ENCODE data around the gene FJX1. TPM values are rescaled to one million over a fixed set of nuclear protein-coding genes. Genes with fewer than 3 reads are reported as not detected.
A peak's percentile ranks its signal among the peaks of the same experiment; 100 is the strongest.
"Not testable (repeated sequence)": the region's sequence is repeated elsewhere in the genome, so short reads cannot be mapped to it uniquely, and the experiment has no call there.

Gene FJX1
- total and polyA plus RNA-seq, 3 experiments from 2014 or later, result 0.26 to 0.69 TPM; not detected in 1

DNA sequence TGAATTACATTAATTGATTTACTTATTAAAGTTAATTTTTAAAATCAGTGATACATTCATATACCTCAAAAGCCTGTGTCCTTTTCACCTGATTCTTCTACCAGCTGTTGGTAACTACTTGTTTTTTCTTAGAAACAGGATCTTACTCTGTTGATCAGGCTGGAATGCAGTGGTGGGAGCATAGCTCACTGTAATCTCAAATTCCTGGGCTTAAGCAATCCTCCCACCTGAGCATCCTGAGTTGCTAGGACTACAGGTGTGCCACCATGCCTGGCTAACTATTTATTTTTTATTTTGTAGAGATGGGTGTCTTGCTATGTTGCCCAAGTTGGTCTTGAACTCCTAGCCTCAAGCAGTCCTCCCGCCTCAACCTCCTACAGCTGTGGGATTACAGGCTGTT lies 49.0 kb downstream of the FJX1 start:
- Mint-ChIP-seq H3K27me3 (no peaks in the 10 kb centered on the region), H3K36me3 (peaks cover 22 to 51% (median 41%) of the 10 kb centered on the region in 3 donors), H3K27ac (no peak overlapping the region), H3K9me3 (peaks cover 21 to 33% (median 28%) of the 10 kb centered on the region in 5 donors), H3K4me3 (peak overlapping the region in 1 of 7 donors; percentile 25), H3K4me1 (peaks cover 63 to 88% (median 83%) of the 10 kb centered on the region in 3 donors)
- Histone ChIP-seq H3K4me1 (ENCODE audit: insufficient read depth, low read length) (peaks cover 33% of the 10 kb centered on the region), H3K4me3 (ENCODE audit: low read length) (no peak overlapping the region), H3K9me3 (ENCODE audit: low read length) (peaks cover 14% of the 10 kb centered on the region), H3K27me3 (ENCODE audit: insufficient read depth, low read length, poor library complexity, severe bottlenecking) (no peaks in the 10 kb centered on the region), H3K36me3 (ENCODE audit: insufficient read depth, low read length) (no peaks in the 10 kb centered on the region), H3K27ac (ENCODE audit: low read depth, low read length) (no peak overlapping the region)
- ChIA-PET CTCF (no interaction called here), POLR2A (no interaction called here)
- no peak for DNase-seq

- Histone ChIP-seq H3K4me1 (ENCODE audit: insufficient read depth, low read length) (peaks cover 37% of the 10 kb centered on the region), H3K9me3 (ENCODE audit: low read length) (peaks cover 14% of the 10 kb centered on the region)
- Mint-ChIP-seq H3K36me3 (peaks cover 22 to 51% (median 33%) of the 10 kb centered on the region in 3 donors), H3K9me3 (peaks cover 18 to 28% (median 25%) of the 10 kb centered on the region in 5 donors), H3K4me1 (peaks cover 66 to 90% (median 87%) of the 10 kb centered on the region in 3 donors)
- H3K27me3 ChIP-seq (ENCODE audit: insufficient read depth, low read length, poor library complexity, severe bottlenecking); POLR2A ChIA-PET; H3K4me3 Mint-ChIP-seq; DNase-seq; H3K27me3 Mint-ChIP-seq; H3K4me3 ChIP-seq (ENCODE audit: low read length); H3K27ac ChIP-seq (ENCODE audit: low read depth, low read length); H3K36me3 ChIP-seq (ENCODE audit: insufficient read depth, low read length); H3K27ac Mint-ChIP-seq; CTCF ChIA-PET: not testable (repeated sequence)
Observed at GRCh38 chr11:35668350-35668749, 50.1 kb downstream of the FJX1 start.

Other genes with a start within 250 kb of the FJX1 start
- gene SLC1A2, start 198.9 kb upstream of the FJX1 start, total RNA-seq, result not detected
- 0.03 TPM for gene SLC1A2, start 198.9 kb upstream of the FJX1 start, polyA plus RNA-seq
- not detected for gene PAMR1, start 92.8 kb upstream of the FJX1 start, total RNA-seq
- not detected for gene PAMR1, start 92.8 kb upstream of the FJX1 start, polyA plus RNA-seq
- 10 to 100 TPM; 36.8 to 40.4 TPM for gene TRIM44, start 44.3 kb downstream of the FJX1 start, total RNA-seq
- 40.4 TPM for gene TRIM44, start 44.3 kb downstream of the FJX1 start, polyA plus RNA-seq

All from CD8-positive, alpha-beta memory T cell (primary cell).